NCI-H2081 treated with DMSO at 0.1 percent for 48 hours (cell line): ENCODE measurements around the gene ARHGAP42.

Experiments used
- DNase-seq: peaks from one replicate; lab custom pipeline; 2025; lab: John Stamatoyannopoulos, UW

The ARHGAP42 gene

GRCh38 chr11:100681064-100681502 lies 6.0 kb upstream of the ARHGAP42 start:
- DNase-seq: no peak

- no peak for DNase-seq
Measured at GRCh38 chr11:100682247-100682969, 4.7 kb upstream of the ARHGAP42 start.

- no peak for DNase-seq
Measured at GRCh38 chr11:100683126-100683525, 4.0 kb upstream of the ARHGAP42 start.

- DNase-seq: no peak
Measured at GRCh38 chr11:100684101-100685065, 2.7 kb upstream of the ARHGAP42 start.

GRCh38 chr11:100686476-100687053 lies 523 bp upstream of the ARHGAP42 start:
- no peak for DNase-seq

GRCh38 chr11:100687630-100688395 lies 725 bp downstream of the ARHGAP42 start:
- DNase-seq: no peak

GRCh38 chr11:100689141-100689540 lies 2.1 kb downstream of the ARHGAP42 start:
- DNase-seq: no peak

- DNase-seq: no peak
Measured at GRCh38 chr11:100691896-100692653, 5.0 kb downstream of the ARHGAP42 start.

GRCh38 chr11:100695911-100696310 lies 8.8 kb downstream of the ARHGAP42 start:
- no peak for DNase-seq

- DNase-seq: no peak
Measured at GRCh38 chr11:100703139-100703538, 16.1 kb downstream of the ARHGAP42 start.

GRCh38 chr11:100703801-100704575 lies 16.9 kb downstream of the ARHGAP42 start:
- no peak for DNase-seq

- DNase-seq: no peak
Measured at GRCh38 chr11:100705447-100705846, 18.4 kb downstream of the ARHGAP42 start.

- no peak for DNase-seq
Measured at GRCh38 chr11:100706179-100706578, 19.1 kb downstream of the ARHGAP42 start.

- DNase-seq: no peak
Measured at GRCh38 chr11:100709233-100709957, 22.3 kb downstream of the ARHGAP42 start.

- DNase-seq: no peak
Measured at GRCh38 chr11:100711984-100712383, 24.9 kb downstream of the ARHGAP42 start.

GRCh38 chr11:100712583-100712982 lies 25.5 kb downstream of the ARHGAP42 start:
- no peak for DNase-seq

GRCh38 chr11:100715165-100715761 lies 28.2 kb downstream of the ARHGAP42 start:
- no peak for DNase-seq

GRCh38 chr11:100716838-100717237 lies 29.8 kb downstream of the ARHGAP42 start:
- no peak for DNase-seq

GRCh38 chr11:100719362-100719761 lies 32.3 kb downstream of the ARHGAP42 start:
- peak; percentile 61 for DNase-seq
